H1 (cell line): Measurements from ENCODE around the gene DRAXIN. TPM values are rescaled to one million over a fixed set of nuclear protein-coding genes. Genes with fewer than 3 reads are reported as not detected.
A peak's percentile ranks its signal among the peaks of the same experiment; 100 is the strongest.

Experiments used
- CTCF ChIA-PET: fragments of 300-600 bp; sonication (Branson Sonifier 250); formaldehyde crosslinking; loops from one replicate; lab custom pipeline; 2021; ENCODE audit not compliant: partially characterized antibody; lab: Charles Lee
- POLR2A ChIA-PET: fragments of 300-600 bp; sonication (Branson Sonifier 250); formaldehyde crosslinking; loops from one replicate; lab custom pipeline; 2021; ENCODE audit warnings: inconsistent platforms; ENCODE audit not compliant: partially characterized antibody; lab: Charles Lee
- DNase-seq, 2 experiments: peaks; one replicate each; pipeline versions ENCODE4 v3.0.0 to v3.0.0-alpha.2; 2010 to 2022; ENCODE audit warnings: low spot score in 2 of 2, low read depth in 1 of 2, mixed read lengths in 1 of 2
- FAIRE-seq: peaks from 2 replicates; lab custom pipeline; 2011; peaks lifted over from hg19 to GRCh38; lab: Jason Lieb, UNC
- H2AFZ ChIP-seq: 2 replicates; pipeline ENCODE4 v1.8.1; 2012; ENCODE audit warnings: low read length, inconsistent platforms
- H2AK5ac ChIP-seq: 2 replicates; pipeline ENCODE4 v1.6.1; 2013; ENCODE audit warnings: low read depth, low read length
- H2BK120ac ChIP-seq: replicated peaks from 2 replicates; pipeline ENCODE3; 2013; ENCODE audit warnings: low read depth, low read length, inconsistent platforms
- H2BK12ac ChIP-seq: 2 replicates; pipeline ENCODE4 v1.6.1; 2013; ENCODE audit warnings: low read depth, low read length
- H2BK15ac ChIP-seq: 2 replicates; pipeline ENCODE4 v1.6.1; 2013; ENCODE audit warnings: low read length
- H2BK20ac ChIP-seq: 2 replicates; pipeline ENCODE4 v1.6.1; 2013; ENCODE audit warnings: low read length
- H2BK5ac ChIP-seq: 2 replicates; pipeline ENCODE4 v1.6.1; 2013; ENCODE audit warnings: low read depth, low read length
- H3K14ac ChIP-seq: 2 replicates; pipeline ENCODE4 v1.6.1; 2013; ENCODE audit warnings: inconsistent platforms; ENCODE audit not compliant: insufficient read length
- H3K18ac ChIP-seq: 2 replicates; pipeline ENCODE4 v1.6.1; 2013; ENCODE audit warnings: low read length; ENCODE audit errors: extremely low read depth
- H3K23ac ChIP-seq: 2 replicates; pipeline ENCODE4 v1.6.1; 2013; ENCODE audit warnings: inconsistent platforms; ENCODE audit not compliant: insufficient read length
- H3K23me2 ChIP-seq: 2 replicates; pipeline ENCODE4 v1.6.1; 2013; ENCODE audit warnings: low read depth, low read length
- H3K27ac ChIP-seq: 2 replicates; pipeline ENCODE4 v1.6.1; 2011; ENCODE audit warnings: low read depth, low read length, inconsistent platforms
- H3K27me3 ChIP-seq, 4 experiments: replicated peaks in 1 of 4; 1 replicate in 1 of 4; 2 replicates in 3 of 4; pipeline versions ENCODE4 v1.6.1 to v1.8.1; 2011 to 2013; ENCODE audit warnings: low read length in 3 of 4, mild to moderate bottlenecking in 3 of 4, inconsistent platforms in 2 of 4, mixed read lengths in 2 of 4, moderate library complexity in 1 of 4; ENCODE audit not compliant: control insufficient read depth in 3 of 4, insufficient read depth in 3 of 4; ENCODE audit errors: extremely low read depth in 1 of 4
- H3K36me3 ChIP-seq, 4 experiments: 2 replicates each; pipeline versions ENCODE4 v1.6.1 to v1.8.1; 2011 to 2013; ENCODE audit warnings: mild to moderate bottlenecking in 4 of 4, low read length in 3 of 4, moderate library complexity in 2 of 4, control low read depth in 1 of 4, inconsistent platforms in 1 of 4; ENCODE audit not compliant: insufficient read depth in 4 of 4, control insufficient read depth in 2 of 4
- H3K4ac ChIP-seq: replicated peaks from 2 replicates; pipeline ENCODE3; 2013; ENCODE audit warnings: low read length, low read depth, mixed read lengths, inconsistent platforms; ENCODE audit not compliant: insufficient read length
- H3K4me1 ChIP-seq, 4 experiments: replicated peaks in 1 of 4; 1 replicate in 1 of 4; 2 replicates in 3 of 4; pipeline versions ENCODE4 v1.6.1 to v1.8.1; 2011 to 2013; ENCODE audit warnings: low read length in 3 of 4, inconsistent platforms in 2 of 4, mixed read lengths in 1 of 4; ENCODE audit not compliant: insufficient read depth in 4 of 4, control insufficient read depth in 3 of 4
- H3K4me2 ChIP-seq, 2 experiments: 2 replicates each; pipeline versions ENCODE4 v1.6.1 to v1.8.1; 2011 to 2013; ENCODE audit warnings: low read depth in 2 of 2, low read length in 2 of 2, control low read depth in 1 of 2, inconsistent platforms in 1 of 2, mild to moderate bottlenecking in 1 of 2; ENCODE audit not compliant: insufficient read depth in 1 of 2
- H3K4me3 ChIP-seq, 4 experiments: fragments of 200-600, 300-600 bp in 1 of 4; sonication (generic), shearing (Covaris generic), sonication (Bioruptor Twin) in 1 of 4; 2 replicates each; pipeline versions ENCODE4 v1.5.1 to v1.8.1; 2011 to 2016; ENCODE audit warnings: low read length in 4 of 4, low read depth in 3 of 4, control low read depth in 2 of 4, inconsistent platforms in 2 of 4, mild to moderate bottlenecking in 2 of 4, mixed read lengths in 1 of 4, moderate library complexity in 1 of 4; ENCODE audit not compliant: insufficient read depth in 2 of 4; ENCODE audit errors: extremely low read depth in 1 of 4
- H3K56ac ChIP-seq: replicated peaks from 2 replicates; pipeline ENCODE3; 2013; ENCODE audit warnings: low read depth, mild to moderate bottlenecking, mixed read lengths, low read length, inconsistent platforms; ENCODE audit not compliant: insufficient read length
- H3K79me1 ChIP-seq: 2 replicates; pipeline ENCODE4 v1.6.1; 2013; ENCODE audit warnings: low read depth, low read length, control low read depth
- H3K79me2 ChIP-seq, 2 experiments: 2 replicates each; pipeline versions ENCODE4 v1.6.1 to v1.8.1; 2012 to 2013; ENCODE audit warnings: low read length in 2 of 2, mild to moderate bottlenecking in 2 of 2, inconsistent platforms in 1 of 2; ENCODE audit not compliant: insufficient read depth in 2 of 2, control insufficient read depth in 1 of 2
- H3K9ac ChIP-seq, 4 experiments: replicated peaks in 1 of 4; 1 replicate in 1 of 4; 2 replicates in 3 of 4; pipeline versions ENCODE4 v1.6.1 to v1.8.1; 2011 to 2013; ENCODE audit warnings: low read depth in 3 of 4, low read length in 3 of 4, control low read depth in 2 of 4, mild to moderate bottlenecking in 2 of 4, moderate library complexity in 2 of 4, inconsistent platforms in 1 of 4; ENCODE audit errors: extremely low read depth in 1 of 4
- H3K9me3 ChIP-seq, 2 experiments: 2 replicates each; pipeline versions ENCODE4 v1.6.1 to v1.8.1; 2012 to 2013; ENCODE audit warnings: mild to moderate bottlenecking in 2 of 2, moderate library complexity in 2 of 2, control low read depth in 1 of 2, inconsistent platforms in 1 of 2, low read depth in 1 of 2, low read length in 1 of 2, mixed read lengths in 1 of 2; ENCODE audit not compliant: insufficient read depth in 2 of 2
- H4K20me1 ChIP-seq, 2 experiments: replicated peaks in 1 of 2; 2 replicates each; pipeline versions ENCODE3 to v1.8.1; 2011 to 2013; ENCODE audit warnings: inconsistent platforms in 2 of 2, low read length in 2 of 2, mild to moderate bottlenecking in 1 of 2; ENCODE audit not compliant: insufficient read depth in 2 of 2, control insufficient read depth in 1 of 2
- H4K5ac ChIP-seq: 2 replicates; pipeline ENCODE4 v1.6.1; 2013; ENCODE audit warnings: low read length, low read depth, mixed read lengths, inconsistent platforms; ENCODE audit not compliant: insufficient read length
- H4K8ac ChIP-seq: 2 replicates; pipeline ENCODE4 v1.8.0; 2013; ENCODE audit warnings: mild to moderate bottlenecking, moderate library complexity, low read length, inconsistent platforms; ENCODE audit not compliant: insufficient read depth; ENCODE audit errors: extremely low read depth
- H4K91ac ChIP-seq: replicated peaks from 2 replicates; pipeline ENCODE3; 2013; ENCODE audit warnings: low read length, mixed read lengths, inconsistent platforms; ENCODE audit not compliant: insufficient read length
- ASH2L ChIP-seq: fragments of 200-600, 300-600 bp; sonication (generic); IDR thresholded peaks from one replicate; pipeline ENCODE4 v1.7.1; 2017; ENCODE audit warnings: low read length
- CHD1 ChIP-seq: IDR thresholded peaks from 2 replicates; pipeline ENCODE4 v1.6.1; 2012; ENCODE audit warnings: low read depth, low read length, improper control_type of control experiment
- EGR1 ChIP-seq: IDR thresholded peaks from 2 replicates; pipeline ENCODE4 v1.6.1; 2011; ENCODE audit warnings: low read depth, low read length, borderline replicate concordance
- NRF1 ChIP-seq: IDR thresholded peaks from 2 replicates; pipeline ENCODE4 v1.6.1; 2011; ENCODE audit warnings: mild to moderate bottlenecking, low read depth, low read length, improper control_type of control experiment
- RBBP5 ChIP-seq: IDR thresholded peaks from 2 replicates; pipeline ENCODE4 v1.7.1; 2012; ENCODE audit warnings: low read depth, mild to moderate bottlenecking, inconsistent platforms, low read length, moderate library complexity, borderline replicate concordance
- SP1 ChIP-seq: IDR thresholded peaks from 2 replicates; pipeline ENCODE4 v1.6.1; 2011; ENCODE audit warnings: low read depth, low read length
- SRF ChIP-seq: IDR thresholded peaks from 2 replicates; pipeline ENCODE4 v1.6.1; 2011; ENCODE audit warnings: mild to moderate bottlenecking, low read depth, low read length, moderate library complexity
- TAF1 ChIP-seq: IDR thresholded peaks from 2 replicates; pipeline ENCODE4 v1.6.1; 2011; ENCODE audit warnings: mild to moderate bottlenecking, low read depth, low read length
- TAF7 ChIP-seq: optimal IDR thresholded peaks from 2 replicates; pipeline ENCODE3; 2011; ENCODE audit warnings: low read depth, mild to moderate bottlenecking, inconsistent platforms, low read length, moderate library complexity, borderline replicate concordance
- TBP ChIP-seq: IDR thresholded peaks from 2 replicates; pipeline ENCODE4 v1.6.1; 2011; ENCODE audit warnings: low read depth, low read length, improper control_type of control experiment
- TCF12 ChIP-seq: IDR thresholded peaks from 2 replicates; pipeline ENCODE4 v1.6.1; 2011; ENCODE audit warnings: low read depth, mild to moderate bottlenecking, low read length
- WGBS, 2 experiments: shearing (Covaris generic) in 1 of 2; methylation state at CpG; one replicate each; pipeline versions ENCODE4 v1.1.6 to v1.1.7; 2013 to 2015; ENCODE audit warnings: low lambda C conversion rate in 2 of 2, mixed read lengths in 2 of 2, inconsistent platforms in 1 of 2, low coverage in 1 of 2, missing lambda C conversion rate in 1 of 2; ENCODE audit not compliant: insufficient replicate concordance in 2 of 2, insufficient coverage in 1 of 2, insufficient read length in 1 of 2; ENCODE audit errors: extremely low coverage in 1 of 2, missing lambda C conversion rate in 1 of 2; 5-methylcytosine and 5-hydroxymethylcytosine counted together
- polyA plus RNA-seq, 7 experiments: library from polyadenylated mRNA; depleted of rRNA in 3 of 7; stranded (reverse) in 5 of 7; unstranded in 2 of 7; fragments of >200 nt in 5 of 7; fragments of 200-250 nt in 2 of 7; gene quantifications; 1 replicate in 5 of 7; 2 replicates in 1 of 7; 4 replicates in 1 of 7; pipeline versions ENCODE4 v1.2.1 to v1.2.3, GENCODE V29; 2011 to 2013; ENCODE audit warnings: missing spikeins in 2 of 7, mixed read lengths in 2 of 7
- total RNA-seq: library from RNA; stranded (reverse); fragmentation: NEBNext Ultra II Directional; extraction: Animal tissue kit (Norgen Biotek cat#: 25700); gene quantifications from 2 replicates; pipeline ENCODE4 v1.2.1, GENCODE V29; 2021

The DRAXIN gene
- total and polyA plus RNA-seq, 2 of the 8 experiments (the other 6 are each of a cell fraction or from before 2014, with no cell fraction given) = 4.6 to 17.6 TPM

- H4K20me1 ChIP-seq = peaks cover 5 to 15% of the 10 kb centered on the region in 2 experiments
- no peak within 1 kb of the TSS for H3K27ac ChIP-seq
- H3K4ac ChIP-seq = peak within 1 kb of the TSS; percentile 32
- H4K91ac ChIP-seq = peak within 1 kb of the TSS; percentile 86
- peak within 1 kb of the TSS; percentile 90 for H3K56ac ChIP-seq
- 4% methylated on average over 24 of the region's 94 CpGs; no CpG with 5 or more reads in 1 of the 2 experiments for WGBS, 2 experiments
- peak within 1 kb of the TSS; percentile 81 for H4K5ac ChIP-seq
- peak within 1 kb of the TSS; percentile 82 for H4K8ac ChIP-seq
- H3K14ac ChIP-seq = no peak within 1 kb of the TSS
- ChIA-PET CTCF (interaction anchor here (1.0 to 4.4 kb wide), 12 partner anchors 9 to 122 kb away, joined by 3 to 25 read pairs (median 4); partner anchors contain the start of gene FBXO6), POLR2A (interaction anchor here (1.2 to 6.2 kb wide), 10 partner anchors 10 to 94 kb away, joined by 4 to 61 read pairs (median 6); partner anchors contain the start of genes FBXO6 and MAD2L2)
- peaks cover 0 to 4% (median 2%) of the 10 kb centered on the region in 4 experiments; a peak in 2 of 7 replicates for H3K27me3 ChIP-seq
- peaks cover 0 to 13% (median 6%) of the 10 kb centered on the region in 4 experiments; a peak in 5 of 8 replicates for H3K36me3 ChIP-seq
- H3K4me2 ChIP-seq = peak within 1 kb of the TSS; percentile 82 to 95
- DNase-seq (peak in 1 of 2 experiments; percentile 90), FAIRE-seq (no peak)
- peaks cover 6 to 35% (median 28%) of the 10 kb centered on the region in 4 experiments for H3K4me1 ChIP-seq
- no peak within 1 kb of the TSS for H3K23ac ChIP-seq
- H2BK5ac ChIP-seq = no peak within 1 kb of the TSS; the same call in 1 of the 2 replicates
- no peak within 1 kb of the TSS for H2BK15ac ChIP-seq
- H3K23me2 ChIP-seq = peaks cover 10% of the 10 kb centered on the region; the same call in 1 of the 2 replicates
- H2BK120ac ChIP-seq = no peak within 1 kb of the TSS
- H2AFZ ChIP-seq = no peak within 1 kb of the TSS
- no peaks in the 10 kb centered on the region for H3K9me3 ChIP-seq
- peak within 1 kb of the TSS; percentile 80; the same call in 1 of the 2 replicates for H2BK12ac ChIP-seq
- peak within 1 kb of the TSS; percentile 56 to 78 (median 72) for H3K4me3 ChIP-seq
- no peak within 1 kb of the TSS for H2BK20ac ChIP-seq
- H3K18ac ChIP-seq = peak within 1 kb of the TSS; percentile 93
- peaks cover 0 to 7% of the 10 kb centered on the region in 2 experiments; a peak in 1 of 4 replicates for H3K79me2 ChIP-seq
- peak within 1 kb of the TSS; percentile 29 to 76 (median 52); a peak in 6 of 7 replicates for H3K9ac ChIP-seq
- peak within 1 kb of the TSS; percentile 77; the same call in 1 of the 2 replicates for H2AK5ac ChIP-seq
- peaks cover 3% of the 10 kb centered on the region for H3K79me1 ChIP-seq
- no peak for TF ChIP-seq EGR1
- TF ChIP-seq TCF12 = no peak
- 0 out of 2 replicates have a peak, but pooled peaks have one; percentile 15 for TF ChIP-seq TAF1
- TF ChIP-seq TBP = 0 out of 2 replicates have a peak, but pooled peaks have one; percentile 26
- TF ChIP-seq NRF1 = no peak
- no peak for TF ChIP-seq CHD1
- peak; percentile 40 for TF ChIP-seq ASH2L
- peak; percentile 32 for TF ChIP-seq TAF7
- TF ChIP-seq SP1 = peak; percentile 63; the same call in 1 of the 2 replicates
- no peak for TF ChIP-seq SRF
- TF ChIP-seq RBBP5 = peak; percentile 52; the same call in 1 of the 2 replicates
These were observed 37.2 kb upstream of the DRAXIN start, which contains the start of the genes FBXO2 and FBXO44 for GRCh38 chr1:11654137-11654938. Gene FBXO2, minus strand, starts transcription at chr1:11654429. Its CDS starts 89 bp downstream, at chr1:11654340. Gene FBXO44, plus strand, starts transcription at chr1:11654877. Its CDS starts 959 bp downstream, at chr1:11655836.
